Uterus (tissue), 4 donors: Measurements from ENCODE around the gene NBAS. TPM values are rescaled to one million over a fixed set of nuclear protein-coding genes. Genes with fewer than 3 reads are reported as not detected.

Source experiments
- DNase-seq, 2 donors: peaks; one replicate each; pipeline ENCODE4 v3.0.0-alpha.2; 2019 to 2020
- H3K27ac ChIP-seq, 2 donors: fragments of 200-600 bp; sonication (generic); 1 replicate in 1 of 2; 2 replicates in 1 of 2; pipeline ENCODE4 v1.5.1; 2016 to 2018
- H3K27me3 ChIP-seq, 2 donors: fragments of 200-600 bp; sonication (generic); one replicate each; pipeline ENCODE4 v1.5.1; 2018 to 2019; ENCODE audit warnings: control low read depth in 1 of 2
- H3K36me3 ChIP-seq, 2 donors: fragments of 200-600 bp; sonication (generic); one replicate each; pipeline ENCODE4 v1.5.1; 2019; ENCODE audit warnings: control low read depth in 1 of 2
- H3K4me1 ChIP-seq, 2 donors: fragments of 200-600 bp; sonication (generic); one replicate each; pipeline ENCODE4 v1.5.1; 2018 to 2019; ENCODE audit warnings: control low read depth in 1 of 2
- H3K4me3 ChIP-seq, 2 donors: fragments of 200-600 bp; sonication (generic); 1 replicate in 1 of 2; 2 replicates in 1 of 2; pipeline ENCODE4 v1.5.1; 2018 to 2019; ENCODE audit warnings: mild to moderate bottlenecking in 1 of 2
- H3K9me3 ChIP-seq, 2 donors: fragments of 200-600 bp; sonication (generic); one replicate each; pipeline ENCODE4 v1.5.1; 2019; ENCODE audit warnings: control low read depth in 1 of 2
- CTCF ChIP-seq, 4 experiments: fragments of 200-600 bp in 2 of 4; fragments of 450-650 bp in 2 of 4; sonication (generic) in 2 of 4; IDR thresholded peaks; one replicate each; pipeline ENCODE4 v1.5.1; 2016 to 2019; ENCODE audit warnings: antibody characterized with exemption in 4 of 4, mild to moderate bottlenecking in 2 of 4, moderate library complexity in 1 of 4
- POLR2A ChIP-seq, 2 donors: fragments of 450-650 bp; IDR thresholded peaks; one replicate each; pipeline ENCODE4 v1.6.1; 2016; ENCODE audit warnings: antibody characterized with exemption in 2 of 2, mild to moderate bottlenecking in 1 of 2, moderate library complexity in 1 of 2
- intact Hi-C: fragments of 100-400 bp; cut with DNase I; formaldehyde crosslinking; loops from one replicate; pipeline ENCODE4 v1.15.1; 2023; ENCODE audit warnings: low total_unique reads
- total RNA-seq, 4 donors: library from RNA; depleted of rRNA in 3 of 4; stranded (reverse); fragments of >200 nt in 3 of 4; gene quantifications; one replicate each; pipeline versions ENCODE4 v1.1.0 to v1.2.4, GENCODE V29; 2014 to 2023
- donor health status: DM: yes; HTN: yes; CAD: no.

Gene NBAS
- total RNA-seq, 4 donors from 2014 or later: 36.2 to 93.5 (median 49.5) TPM

GRCh38 chr2:15570104-15570503 is 9.0 kb upstream of the NBAS start:
- Histone ChIP-seq H3K36me3 (no peaks in the 10 kb centered on the region), H3K4me1 (no peaks in the 10 kb centered on the region), H3K27ac (no peak overlapping the region), H3K9me3 (no peaks in the 10 kb centered on the region), H3K27me3 (no peaks in the 10 kb centered on the region), H3K4me3 (no peak overlapping the region)
- intact Hi-C loops: no loop called here
- no peak for TF ChIP-seq POLR2A (IDR thresholded peaks at IDR 0.05)
- no peak for DNase-seq

GRCh38 chr2:15568874-15569273 is 7.7 kb upstream of the NBAS start:
- no peaks in the 10 kb centered on the region for H3K36me3 ChIP-seq
- no peaks in the 10 kb centered on the region for H3K9me3 ChIP-seq
- H3K27ac ChIP-seq: no peak overlapping the region
- no peaks in the 10 kb centered on the region for H3K4me1 ChIP-seq
- no peak overlapping the region for H3K4me3 ChIP-seq
- no peaks in the 10 kb centered on the region for H3K27me3 ChIP-seq
- DNase-seq: no peak
- intact Hi-C loops: no loop called here
- TF ChIP-seq CTCF (IDR thresholded peaks at IDR 0.05) (no peak), POLR2A (IDR thresholded peaks at IDR 0.05) (no peak)

GRCh38 chr2:15566912-15567311 is 5.8 kb upstream of the NBAS start:
- TF ChIP-seq POLR2A (IDR thresholded peaks at IDR 0.05) (no peak), CTCF (IDR thresholded peaks at IDR 0.05) (no peak)

GRCh38 chr2:15565994-15566671 is 5.0 kb upstream of the NBAS start:
- Histone ChIP-seq H3K27ac (no peak overlapping the region), H3K4me1 (no peaks in the 10 kb centered on the region), H3K27me3 (no peaks in the 10 kb centered on the region), H3K9me3 (no peaks in the 10 kb centered on the region), H3K4me3 (no peak overlapping the region), H3K36me3 (no peaks in the 10 kb centered on the region)
- intact Hi-C loops: no loop called here
- no peak for DNase-seq
- TF ChIP-seq CTCF (IDR thresholded peaks at IDR 0.05) (no peak), POLR2A (IDR thresholded peaks at IDR 0.05) (no peak)

More at GRCh38 chr2:15566912-15567311, 5.8 kb upstream of the NBAS start:
- Histone ChIP-seq H3K27me3 (no peaks in the 10 kb centered on the region), H3K4me3 (no peak overlapping the region), H3K27ac (no peak overlapping the region), H3K4me1 (no peaks in the 10 kb centered on the region), H3K9me3 (no peaks in the 10 kb centered on the region), H3K36me3 (no peaks in the 10 kb centered on the region)
- intact Hi-C loops: no loop called here
- DNase-seq: no peak

- no peaks in the 10 kb centered on the region for H3K27me3 ChIP-seq
- H3K27ac ChIP-seq: no peak overlapping the region
- DNase-seq: no peak
- intact Hi-C loops: no loop called here
- H3K36me3 ChIP-seq: no peaks in the 10 kb centered on the region
- TF ChIP-seq POLR2A (IDR thresholded peaks at IDR 0.05) (no peak), CTCF (IDR thresholded peaks at IDR 0.05) (no peak)
- no peaks in the 10 kb centered on the region for H3K9me3 ChIP-seq
- no peak overlapping the region for H3K4me3 ChIP-seq
- H3K4me1 ChIP-seq: no peaks in the 10 kb centered on the region
These were observed 4.3 kb upstream of the NBAS start for GRCh38 chr2:15565392-15565791.
